Measurements from ENCODE around the gene DNAJC3. TPM values are rescaled to one million over a fixed set of nuclear protein-coding genes. Genes with fewer than 3 reads are reported as not detected.

DNAJC3 gene, protein sequence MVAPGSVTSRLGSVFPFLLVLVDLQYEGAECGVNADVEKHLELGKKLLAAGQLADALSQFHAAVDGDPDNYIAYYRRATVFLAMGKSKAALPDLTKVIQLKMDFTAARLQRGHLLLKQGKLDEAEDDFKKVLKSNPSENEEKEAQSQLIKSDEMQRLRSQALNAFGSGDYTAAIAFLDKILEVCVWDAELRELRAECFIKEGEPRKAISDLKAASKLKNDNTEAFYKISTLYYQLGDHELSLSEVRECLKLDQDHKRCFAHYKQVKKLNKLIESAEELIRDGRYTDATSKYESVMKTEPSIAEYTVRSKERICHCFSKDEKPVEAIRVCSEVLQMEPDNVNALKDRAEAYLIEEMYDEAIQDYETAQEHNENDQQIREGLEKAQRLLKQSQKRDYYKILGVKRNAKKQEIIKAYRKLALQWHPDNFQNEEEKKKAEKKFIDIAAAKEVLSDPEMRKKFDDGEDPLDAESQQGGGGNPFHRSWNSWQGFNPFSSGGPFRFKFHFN
- 34.2 and 49.1 TPM in 2 replicates for total RNA-seq

DNA sequence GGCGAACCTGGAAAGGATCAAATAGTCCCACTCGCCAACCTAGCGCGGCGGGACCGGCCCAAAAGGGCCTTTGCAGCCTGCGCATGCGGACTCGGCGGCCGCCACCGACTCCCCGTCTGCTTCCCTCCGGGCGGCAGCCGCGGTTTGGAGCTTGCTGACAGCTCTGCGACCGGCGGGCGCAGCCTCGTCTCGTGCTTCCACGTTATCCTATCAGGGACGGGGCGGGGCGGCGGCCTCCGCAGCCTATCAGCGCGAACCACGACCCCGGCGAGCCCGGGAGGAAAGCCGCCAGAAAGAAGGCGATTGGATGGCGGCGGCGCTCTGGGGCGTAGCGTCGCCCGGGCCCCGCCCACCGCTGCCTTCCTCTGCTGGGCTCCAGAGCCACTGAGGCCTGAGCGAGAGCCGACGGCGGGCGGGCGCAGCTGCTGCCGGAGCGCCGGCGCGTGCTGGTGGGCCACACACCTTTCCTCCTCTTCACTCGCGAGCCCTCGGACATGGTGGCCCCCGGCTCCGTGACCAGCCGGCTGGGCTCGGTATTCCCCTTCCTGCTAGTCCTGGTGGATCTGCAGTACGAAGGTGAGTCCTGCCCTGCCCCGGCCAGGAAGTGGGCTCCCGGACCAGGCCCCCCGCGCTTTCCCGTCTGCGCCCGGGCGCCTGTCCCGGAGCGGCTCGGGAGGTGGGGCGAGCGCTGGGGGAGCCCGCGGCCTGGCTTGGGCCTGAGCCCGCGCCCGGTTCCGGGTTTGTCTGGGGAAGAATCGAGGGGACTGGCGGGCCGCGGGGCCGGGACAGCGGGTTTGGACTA, at the start of gene DNAJC3:
TSS of gene DNAJC3 (plus strand) at position 378 of the 802 bp plus-strand sequence. CDS start at position 495, 117 bp downstream.

DNA sequence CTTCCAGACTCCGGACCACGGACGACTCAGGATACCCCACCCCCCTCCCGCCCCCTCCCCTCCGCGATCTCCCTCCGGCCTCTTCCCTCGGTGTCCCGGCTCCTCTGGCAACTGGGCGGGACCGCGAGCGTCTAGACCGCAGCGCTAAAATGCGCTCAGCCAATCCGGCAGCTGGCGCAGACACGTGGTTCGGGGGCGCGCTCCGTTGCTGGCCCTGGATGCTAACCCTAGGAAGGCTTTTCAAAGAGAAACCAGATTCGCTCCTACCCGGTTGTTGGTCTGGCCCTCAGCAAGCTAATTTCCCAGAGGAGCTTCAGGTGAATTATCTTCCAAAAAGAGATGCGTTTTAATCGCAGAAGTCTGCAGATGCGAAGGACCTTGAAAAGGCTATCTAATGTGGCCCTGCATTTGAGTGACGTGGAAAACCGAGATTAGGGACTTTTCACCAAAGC, 32.3 kb upstream of the DNAJC3 start, which contains the start of gene DZIP1:
TSS of gene DZIP1 (minus strand) at position 106 of the 452 bp plus-strand sequence. CDS start 2,677 bp downstream, outside the sequence.

Small RNAs within 50 kb of the gene (small RNA-seq; reads per million reads assigned to genes)
- gene HMGN1P24 = not detected

Other genes starting within 250 kb of the DNAJC3 start
- not detected in 2 replicates for gene CLDN10, start 124.4 kb upstream of the DNAJC3 start, total RNA-seq
- gene DZIP1, start 32.4 kb upstream of the DNAJC3 start, total RNA-seq = 20.2 and 26.4 TPM in 2 replicates